ENCODE measurements around the gene GSPT1.
A peak's percentile ranks its signal among the peaks of the same experiment; 100 is the strongest.
"Not testable (repeated sequence)": the region's sequence is repeated elsewhere in the genome, so short reads cannot be mapped to it uniquely, and the experiment has no call there.

The GSPT1 gene

GRCh38 chr16:11857161-11857560 lies 58.6 kb downstream of the GSPT1 start:
- no peak for DNase-seq (ENCODE audit: low read depth in 3 of 3)

GRCh38 chr16:11852092-11852809 lies 63.5 kb downstream of the GSPT1 start:
- no peak for DNase-seq (ENCODE audit: low read depth in 3 of 3)

- peak; percentile 81 to 91 (median 89) for DNase-seq (ENCODE audit: low read depth in 3 of 3)
These were observed 64.3 kb downstream of the GSPT1 start, which contains the start of gene RSL1D1 for GRCh38 chr16:11851294-11852091. TSS of gene RSL1D1 (minus strand) at chr16:11851542. CDS start at chr16:11851512, 30 bp downstream.

- no peak for DNase-seq (ENCODE audit: low read depth in 3 of 3)
These were observed 66.9 kb downstream of the GSPT1 start for GRCh38 chr16:11848842-11849241.

GRCh38 chr16:11844499-11844898 lies 71.3 kb downstream of the GSPT1 start:
- no peak for DNase-seq (ENCODE audit: low read depth in 3 of 3)

- DNase-seq (ENCODE audit: low read depth in 3 of 3): no peak
These were observed 71.9 kb downstream of the GSPT1 start for GRCh38 chr16:11843861-11844260.

GRCh38 chr16:11843206-11843605 lies 72.5 kb downstream of the GSPT1 start:
- DNase-seq (ENCODE audit: low read depth in 3 of 3): no peak

- DNase-seq (ENCODE audit: low read depth in 3 of 3): no peak
These were observed 74.7 kb downstream of the GSPT1 start for GRCh38 chr16:11841026-11841425.

- DNase-seq (ENCODE audit: low read depth in 3 of 3): no peak
These were observed 79.0 kb downstream of the GSPT1 start for GRCh38 chr16:11836650-11837244.

GRCh38 chr16:11835891-11836649 lies 79.7 kb downstream of the GSPT1 start:
- no peak for DNase-seq (ENCODE audit: low read depth in 3 of 3)

- no peak for DNase-seq (ENCODE audit: low read depth in 3 of 3)
These were observed 80.4 kb downstream of the GSPT1 start for GRCh38 chr16:11835309-11835708.

GRCh38 chr16:11833951-11834695 lies 81.6 kb downstream of the GSPT1 start:
- DNase-seq (ENCODE audit: low read depth in 3 of 3): no peak

- DNase-seq (ENCODE audit: low read depth in 3 of 3): no peak
These were observed 87.1 kb downstream of the GSPT1 start for GRCh38 chr16:11828696-11829095.

GRCh38 chr16:11825520-11826165 lies 90.1 kb downstream of the GSPT1 start:
- DNase-seq (ENCODE audit: low read depth in 3 of 3): not testable (repeated sequence)

- DNase-seq (ENCODE audit: low read depth in 3 of 3): no peak
These were observed 91.4 kb downstream of the GSPT1 start for GRCh38 chr16:11824362-11824761.

- DNase-seq (ENCODE audit: low read depth in 3 of 3): not testable (repeated sequence)
These were observed 92.1 kb downstream of the GSPT1 start for GRCh38 chr16:11823645-11824044.

GRCh38 chr16:11819798-11820197 lies 96.0 kb downstream of the GSPT1 start:
- DNase-seq (ENCODE audit: low read depth in 3 of 3): no peak

- DNase-seq (ENCODE audit: low read depth in 3 of 3): not testable (repeated sequence)
These were observed 96.8 kb downstream of the GSPT1 start for GRCh38 chr16:11818970-11819369.
